ENCODE data around the gene STAT3. TPM values are rescaled to one million over a fixed set of nuclear protein-coding genes. Genes with fewer than 3 reads are reported as not detected.

STAT3 gene
- polyA plus RNA-seq, 4 donors = 59.8 to 63.4 (median 60.4) TPM

- DNase-seq (ENCODE audit: low read depth in 4 of 4, low spot score in 3 of 4) = no peak
These were observed 104.2 kb downstream of the STAT3 start for GRCh38 chr17:42284024-42284369.

GRCh38 chr17:42283241-42284023 is 104.8 kb downstream of the STAT3 start:
- no peak for DNase-seq (ENCODE audit: low read depth in 4 of 4, low spot score in 3 of 4)

DNA sequence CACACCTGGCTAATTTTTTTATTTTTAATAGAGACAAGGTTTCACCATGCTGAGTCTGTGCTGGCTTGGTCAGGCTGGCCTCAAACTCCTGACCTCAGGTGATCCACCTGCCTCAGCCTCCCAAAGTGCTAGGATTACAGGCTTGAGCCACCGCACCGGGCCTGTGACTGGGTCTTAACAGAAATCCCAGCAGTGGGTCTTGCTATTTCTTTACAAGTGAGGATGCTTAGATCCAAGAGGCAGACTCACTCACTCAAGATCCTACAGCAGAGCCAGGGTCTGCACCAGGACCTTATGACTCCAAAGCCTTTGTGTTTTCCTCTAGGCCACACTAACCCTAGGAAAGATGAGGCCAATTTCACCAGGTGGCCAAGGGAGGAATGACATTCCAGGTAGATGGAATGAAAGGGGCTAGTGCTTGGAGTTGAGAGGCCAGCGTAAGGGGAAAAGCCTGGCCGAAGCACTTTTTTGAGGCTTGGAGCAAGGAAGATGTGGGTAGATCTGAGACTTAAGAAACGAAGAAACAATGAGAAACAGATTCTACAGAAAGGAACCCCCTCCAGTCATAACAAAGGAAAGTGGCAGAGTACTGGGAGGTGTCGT is 105.7 kb downstream of the STAT3 start:
- no peak for DNase-seq (ENCODE audit: low read depth in 4 of 4, low spot score in 3 of 4)

DNA sequence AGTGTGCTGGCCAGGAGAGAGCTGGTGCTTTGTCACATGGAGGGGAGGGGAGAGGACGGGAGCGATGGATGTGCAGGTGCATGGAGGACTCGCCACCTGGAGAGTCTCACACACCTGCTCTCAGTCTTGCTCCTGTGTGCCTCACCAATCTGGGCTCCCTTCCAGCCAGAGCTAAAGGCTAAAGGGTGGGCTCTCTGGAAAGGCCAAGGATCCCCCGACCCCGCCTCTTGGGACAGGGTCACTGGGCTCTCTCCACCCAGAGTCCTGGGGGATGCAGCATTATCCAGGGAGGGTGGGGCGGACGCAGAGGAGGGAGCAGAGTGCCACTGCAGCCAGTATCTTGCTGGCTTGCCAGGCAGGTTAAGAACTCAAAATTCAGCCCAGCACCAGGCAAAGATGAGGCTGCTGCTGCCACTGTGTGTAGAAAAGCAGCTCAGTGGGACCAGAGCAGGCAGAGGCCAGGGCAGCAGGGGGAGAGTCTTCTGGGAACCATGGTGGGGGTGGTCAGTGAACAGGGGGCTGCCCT is 106.6 kb downstream of the STAT3 start:
- no peak for DNase-seq (ENCODE audit: low read depth in 4 of 4, low spot score in 3 of 4)

- DNase-seq (ENCODE audit: low read depth in 4 of 4, low spot score in 3 of 4) = no peak
These were observed 108.2 kb downstream of the STAT3 start for GRCh38 chr17:42279776-42280630.

DNA sequence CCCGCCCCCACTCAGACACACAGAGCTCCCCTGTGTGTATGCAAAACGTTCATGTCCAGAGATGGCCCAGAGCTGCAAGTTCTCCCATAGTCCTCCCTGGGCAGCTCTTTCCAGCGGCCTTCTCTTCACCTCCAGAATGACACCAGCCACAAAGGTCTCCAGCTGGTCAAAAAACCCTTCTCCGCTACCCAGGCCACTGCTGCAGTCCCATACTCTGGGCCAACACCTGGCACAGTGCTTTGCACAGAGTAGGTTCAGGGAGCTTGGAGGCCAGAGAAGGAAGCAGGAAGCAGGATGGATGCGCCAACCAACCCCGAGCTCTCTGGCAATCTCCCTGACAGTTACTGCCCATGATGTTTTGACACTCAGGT is 110.9 kb downstream of the STAT3 start:
- no peak for DNase-seq (ENCODE audit: low read depth in 4 of 4, low spot score in 3 of 4)

- DNase-seq (ENCODE audit: low read depth in 4 of 4, low spot score in 3 of 4) = peak in 1 of 4 donors; percentile 38
These were observed 111.5 kb downstream of the STAT3 start for GRCh38 chr17:42276609-42277341.

DNA sequence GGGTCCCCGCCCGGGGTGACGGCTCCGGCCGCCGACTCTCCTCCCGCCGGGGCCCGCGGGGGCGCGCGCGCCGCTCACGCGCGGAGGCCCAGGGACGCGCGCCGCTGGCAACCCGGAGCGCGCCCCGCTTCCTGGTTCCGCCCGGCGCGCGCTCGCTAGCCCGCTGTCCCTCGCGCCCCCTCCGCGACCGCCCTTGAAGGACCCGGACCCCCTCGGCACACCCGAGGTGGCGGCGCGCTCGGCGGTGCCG is 112.0 kb downstream of the STAT3 start, which contains the start of gene STAT5B:
Gene STAT5B, minus strand, starts transcription at position 33 of the 250 bp plus-strand sequence. CDS start 44,264 bp downstream, outside the sequence.
- peak in 2 of 4 donors; percentile 59 to 67 for DNase-seq (ENCODE audit: low read depth in 4 of 4, low spot score in 3 of 4)

- DNase-seq (ENCODE audit: low read depth in 4 of 4, low spot score in 3 of 4) = peak in 1 of 4 donors; percentile 38
These were observed 112.5 kb downstream of the STAT3 start for GRCh38 chr17:42275527-42276358.

DNA sequence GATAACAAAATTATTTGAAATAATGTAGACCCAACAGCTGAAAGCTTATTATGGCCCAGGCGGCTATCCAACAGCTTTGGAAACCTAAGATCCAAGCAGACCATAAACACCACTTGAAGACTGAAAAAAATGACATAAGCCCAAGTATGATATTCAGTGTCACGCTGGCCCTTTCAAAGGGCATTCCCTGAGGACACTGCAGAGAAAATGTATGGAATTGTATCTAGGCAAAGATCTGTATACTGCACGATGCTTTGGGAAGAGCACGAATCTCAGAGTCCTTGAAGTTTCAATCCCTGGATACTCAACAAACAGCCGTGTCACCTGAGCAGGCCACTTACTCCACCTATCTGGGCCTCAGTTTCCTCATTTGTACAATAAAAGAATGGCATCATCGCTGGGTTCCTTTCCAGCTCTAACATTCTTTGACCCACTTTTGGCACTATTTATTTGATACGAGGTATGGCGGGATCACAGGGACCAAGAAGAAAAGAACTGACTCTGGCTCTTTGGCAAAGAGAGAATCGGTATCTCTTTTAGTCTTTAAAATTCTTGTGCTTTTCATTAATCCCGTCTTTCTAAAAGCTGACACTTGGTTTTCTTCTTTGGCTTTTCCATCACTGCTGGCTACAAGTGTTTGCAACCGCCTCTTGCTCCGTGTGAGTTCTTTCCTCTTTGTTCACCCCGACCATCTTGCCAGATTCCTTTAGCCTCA is 113.3 kb downstream of the STAT3 start:
- DNase-seq (ENCODE audit: low read depth in 4 of 4, low spot score in 3 of 4) = no peak

GRCh38 chr17:42274253-42274542 is 114.0 kb downstream of the STAT3 start:
- DNase-seq (ENCODE audit: low read depth in 4 of 4, low spot score in 3 of 4) = no peak

GRCh38 chr17:42273474-42274252 is 114.6 kb downstream of the STAT3 start:
- no peak for DNase-seq (ENCODE audit: low read depth in 4 of 4, low spot score in 3 of 4)

GRCh38 chr17:42272162-42272907 is 115.9 kb downstream of the STAT3 start:
- DNase-seq (ENCODE audit: low read depth in 4 of 4, low spot score in 3 of 4) = no peak

DNA sequence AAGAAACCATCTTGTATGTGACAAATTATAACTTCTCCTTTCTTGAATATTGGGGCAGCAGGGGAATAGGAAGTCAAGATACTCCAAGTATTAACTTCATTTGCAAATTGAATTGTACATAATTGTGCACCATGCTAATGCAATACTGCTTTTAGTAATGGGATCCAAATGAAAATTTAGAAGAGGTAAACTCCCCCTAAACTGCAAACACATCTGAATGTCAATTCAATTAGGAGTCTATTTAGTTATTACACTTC is 116.5 kb downstream of the STAT3 start:
- DNase-seq (ENCODE audit: low read depth in 4 of 4, low spot score in 3 of 4) = no peak

GRCh38 chr17:42271006-42271778 is 117.0 kb downstream of the STAT3 start:
- no peak for DNase-seq (ENCODE audit: low read depth in 4 of 4, low spot score in 3 of 4)

GRCh38 chr17:42270596-42270995 is 117.6 kb downstream of the STAT3 start:
- no peak for DNase-seq (ENCODE audit: low read depth in 4 of 4, low spot score in 3 of 4)

GRCh38 chr17:42270170-42270535 is 118.1 kb downstream of the STAT3 start:
- no peak for DNase-seq (ENCODE audit: low read depth in 4 of 4, low spot score in 3 of 4)

GRCh38 chr17:42268236-42268635 is 120.0 kb downstream of the STAT3 start:
- DNase-seq (ENCODE audit: low read depth in 4 of 4, low spot score in 3 of 4) = no peak
